Left renal pelvis (tissue), 4 donors: ENCODE results near the gene AMN1. TPM values are rescaled to one million over a fixed set of nuclear protein-coding genes. Genes with fewer than 3 reads are reported as not detected.
"Not testable (repeated sequence)": the region's sequence is repeated elsewhere in the genome, so short reads cannot be mapped to it uniquely, and the experiment has no call there.

Experiments used
- DNase-seq, 4 donors: peaks; one replicate each; pipeline ENCODE4 v3.0.0-alpha.2; 2013; ENCODE audit warnings: low read depth in 4 of 4, low spot score in 3 of 4
- polyA plus RNA-seq, 4 donors: library from polyadenylated mRNA; unstranded; fragments of 120-200 nt; gene quantifications; one replicate each; pipeline ENCODE4 v1.2.1, GENCODE V29; 2013; ENCODE audit not compliant: insufficient read length in 4 of 4

The AMN1 gene
- polyA plus RNA-seq, 4 donors: 17.8 to 26.1 (median 22.4) TPM

GRCh38 chr12:31687101-31687527 is 41.7 kb downstream of the AMN1 start:
- no peak for DNase-seq

GRCh38 chr12:31685801-31686200 is 43.0 kb downstream of the AMN1 start:
- DNase-seq: no peak

GRCh38 chr12:31682136-31682962 is 46.5 kb downstream of the AMN1 start:
- DNase-seq: peak in 3 of 4 donors; percentile 14 to 39 (median 38)

DNA sequence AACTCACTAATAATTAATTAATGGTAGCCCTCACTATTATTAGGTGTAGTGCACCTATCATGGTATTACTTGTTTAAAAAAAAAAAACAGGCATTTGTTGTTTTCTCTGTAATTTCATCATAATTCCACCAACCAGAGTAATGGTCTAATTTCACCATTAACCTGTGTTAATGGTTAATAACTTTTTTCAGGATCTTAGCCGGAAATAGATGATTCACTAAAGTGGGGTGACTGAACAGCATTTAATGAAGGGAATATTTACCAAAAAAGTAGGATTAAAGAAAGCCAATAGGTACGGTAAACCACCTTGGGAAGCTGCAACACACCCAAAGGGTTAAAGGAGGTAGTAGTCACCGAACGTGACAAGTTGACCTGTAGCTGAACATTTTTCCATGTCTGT is 56.3 kb downstream of the AMN1 start:
- DNase-seq: no peak

DNA sequence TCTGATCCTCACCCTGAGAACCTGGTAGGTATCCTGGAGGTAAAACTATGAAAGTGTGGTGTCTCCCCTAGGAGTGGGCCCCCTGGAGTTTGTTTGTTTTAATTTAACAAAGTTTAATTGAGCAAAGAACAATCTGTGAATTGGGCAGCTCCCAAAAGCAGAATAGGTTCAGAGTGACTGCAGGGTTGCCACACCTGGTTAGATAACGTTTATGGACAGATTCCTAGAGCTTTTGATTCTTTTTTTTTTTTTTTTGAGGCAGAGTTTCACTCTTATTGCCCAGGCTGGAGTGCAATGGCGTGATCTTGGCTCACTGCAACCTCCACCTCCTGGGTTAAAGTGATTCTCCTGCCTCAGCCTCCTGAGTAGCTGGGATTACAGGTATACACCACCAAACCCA is 59.2 kb downstream of the AMN1 start:
- DNase-seq: not testable (repeated sequence)

DNA sequence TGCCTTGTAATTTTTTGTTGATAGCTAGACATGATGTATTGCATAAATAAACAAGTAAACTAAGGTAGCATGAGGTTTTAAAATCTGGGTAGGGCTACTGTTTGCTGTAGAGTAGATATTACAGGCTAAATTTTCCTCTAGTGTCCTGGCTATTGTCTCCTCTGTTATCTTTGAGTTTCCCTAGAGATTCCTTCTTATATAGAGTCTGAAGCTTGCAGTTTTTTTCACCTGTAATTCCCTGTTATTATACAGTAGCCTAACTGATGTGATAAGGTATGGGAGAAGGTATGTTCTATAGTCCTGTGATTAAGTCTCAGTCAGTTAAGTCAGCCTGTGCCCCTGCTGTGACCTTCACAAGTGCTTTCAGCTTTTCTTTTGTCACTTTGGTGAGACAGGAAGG is 59.8 kb downstream of the AMN1 start:
- DNase-seq: no peak

- DNase-seq: no peak
Observed at GRCh38 chr12:31664038-31664437, 64.8 kb downstream of the AMN1 start.

- no peak for DNase-seq
Observed at GRCh38 chr12:31663576-31663975, 65.2 kb downstream of the AMN1 start.

GRCh38 chr12:31662176-31662849 is 66.5 kb downstream of the AMN1 start:
- DNase-seq: no peak

- peak; percentile 75 to 85 (median 80) for DNase-seq
Observed at GRCh38 chr12:31659087-31659942, 69.5 kb downstream of the AMN1 start, which contains the start of gene ETFBKMT. Gene ETFBKMT, plus strand, starts transcription at chr12:31659688. Its CDS starts 2,266 bp downstream, at chr12:31661954.

- DNase-seq: no peak
Observed at GRCh38 chr12:31658471-31659086, 70.2 kb downstream of the AMN1 start.

DNA sequence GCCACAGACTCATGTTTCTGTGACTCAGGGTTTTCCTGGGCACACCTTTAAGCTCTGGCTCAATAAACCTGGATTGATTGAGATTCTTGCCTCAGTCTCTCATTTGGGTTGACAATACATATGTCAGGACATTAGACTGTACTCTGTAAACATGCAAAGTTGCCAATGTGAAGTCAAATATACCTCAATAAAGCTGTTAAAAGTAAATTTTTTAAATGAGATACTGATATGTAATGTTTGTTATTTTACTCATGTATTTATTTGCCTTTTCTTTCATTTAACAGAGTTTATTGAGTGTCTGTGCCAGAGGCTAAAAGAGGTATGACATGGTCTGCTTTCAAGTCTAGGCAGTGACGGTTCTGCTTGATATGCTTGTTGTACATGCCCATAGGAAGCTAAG is 73.0 kb downstream of the AMN1 start:
- DNase-seq: no peak

GRCh38 chr12:31655208-31655607 is 73.6 kb downstream of the AMN1 start:
- DNase-seq: no peak

DNA sequence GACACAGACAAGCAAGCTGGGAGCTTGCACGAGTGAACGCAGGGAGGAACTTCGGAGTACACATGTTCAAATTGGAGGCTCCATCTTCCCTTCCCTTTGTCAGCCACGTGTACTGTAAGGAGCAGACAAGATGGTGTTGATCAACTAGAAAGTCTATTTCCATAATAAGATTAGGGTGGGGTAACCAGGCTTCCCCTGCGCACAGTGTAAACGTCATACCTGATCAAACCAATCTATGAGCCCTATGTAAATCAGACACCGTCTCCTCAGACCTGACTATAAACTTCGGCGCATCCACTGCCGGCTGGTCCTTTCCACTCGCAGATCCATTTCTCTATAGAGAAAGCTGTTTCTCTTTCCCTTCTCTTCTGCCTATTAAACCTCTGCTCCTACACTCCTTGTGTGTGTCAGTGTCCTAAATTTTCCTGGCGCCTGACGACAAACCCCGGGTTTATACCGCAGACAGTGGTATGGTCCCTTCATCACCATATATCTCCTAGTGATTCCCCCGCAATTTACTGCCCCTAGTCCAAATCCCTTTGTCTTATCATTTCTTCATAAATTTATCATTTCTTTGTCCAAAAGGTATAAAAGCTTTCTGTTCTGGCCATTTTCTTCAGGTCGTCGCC is 76.8 kb downstream of the AMN1 start:
- no peak for DNase-seq

DNA sequence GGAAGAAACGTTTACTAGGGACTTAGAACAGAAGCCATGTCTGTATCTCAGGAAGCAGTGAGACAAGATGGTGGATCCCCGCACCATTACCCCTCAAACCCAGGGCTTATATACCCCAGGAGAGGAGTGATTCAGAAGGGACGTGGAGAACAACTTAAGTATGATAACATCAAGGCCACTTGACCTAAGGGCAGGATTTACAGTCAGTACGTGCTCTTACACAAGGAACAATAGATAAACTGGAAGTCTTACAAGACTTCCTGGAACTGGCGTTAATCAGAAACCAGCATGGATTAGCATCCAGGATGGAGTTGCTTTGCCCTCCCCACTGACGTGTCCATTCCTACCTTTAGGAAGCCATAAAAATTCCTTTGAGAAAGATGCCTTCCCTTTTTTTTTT is 77.9 kb downstream of the AMN1 start:
- DNase-seq: no peak

GRCh38 chr12:31647086-31647491 is 81.7 kb downstream of the AMN1 start:
- DNase-seq: peak in 1 of 4 donors; percentile 31

DNA sequence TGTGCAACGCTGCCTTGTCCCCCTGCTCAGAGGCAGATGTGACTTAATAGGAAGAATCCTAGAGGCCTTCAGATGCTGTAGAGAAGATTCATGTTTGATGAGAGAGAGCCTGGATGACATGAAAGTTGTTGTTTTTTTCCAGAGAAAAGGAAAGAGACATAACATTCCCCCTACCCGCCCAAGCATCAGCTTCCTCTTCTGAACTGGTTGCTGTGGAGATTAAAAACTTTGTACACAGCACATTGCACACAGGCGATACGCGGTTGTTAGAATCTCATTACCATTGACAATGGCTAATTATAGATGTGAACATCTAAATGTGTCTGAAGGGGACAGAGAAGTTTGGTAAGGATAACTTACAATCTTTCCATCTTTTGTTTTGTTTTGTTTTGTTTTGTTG is 82.9 kb downstream of the AMN1 start:
- DNase-seq: no peak

DNA sequence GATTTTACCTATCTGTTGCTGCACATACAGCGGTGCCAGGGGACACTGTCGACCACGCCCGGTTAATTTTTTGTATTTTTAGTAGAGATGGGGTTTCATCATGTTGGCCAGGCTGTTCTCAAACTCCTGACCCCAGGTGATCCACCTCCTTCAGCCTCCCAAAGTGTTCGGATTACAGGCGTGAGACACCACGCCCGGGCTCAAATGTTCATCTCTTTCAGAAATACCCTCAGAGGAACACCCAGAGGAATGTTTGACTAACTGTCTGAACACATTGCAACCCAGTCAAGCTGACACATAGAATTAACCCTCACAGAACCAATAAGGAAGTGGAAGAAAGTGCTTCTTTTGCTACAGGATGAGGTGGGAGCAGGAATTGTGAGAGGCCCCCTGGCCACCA is 84.3 kb downstream of the AMN1 start:
- DNase-seq: no peak

GRCh38 chr12:31641509-31642090 is 87.2 kb downstream of the AMN1 start:
- DNase-seq: no peak

DNA sequence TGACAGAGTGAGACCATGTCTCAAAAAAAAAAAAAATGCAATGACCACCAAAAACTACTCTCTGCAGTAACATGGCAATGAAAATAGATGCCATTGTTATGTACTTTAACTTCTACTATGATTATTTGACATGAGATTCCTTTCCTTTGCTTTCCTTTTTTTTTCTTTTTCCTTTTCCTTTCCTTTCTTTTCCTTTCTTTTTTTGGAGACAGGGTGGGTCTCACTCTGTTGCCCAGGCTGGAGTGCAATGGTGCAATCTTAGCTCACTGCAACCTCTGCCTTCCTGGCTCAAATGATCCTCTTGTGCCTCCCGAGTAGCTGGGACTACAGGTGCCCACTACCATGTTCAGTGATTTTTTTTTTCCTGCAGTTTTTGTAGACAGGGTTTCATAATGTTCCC is 94.2 kb downstream of the AMN1 start:
- no peak for DNase-seq
